SH-SY5Y (cell line): Measurements from ENCODE around the gene CERCAM.

Experiments
- GATA2 ChIP-seq: IDR thresholded peaks from 2 replicates; pipeline ENCODE4 v1.6.1; 2011; ENCODE audit warnings: mild to moderate bottlenecking, low read depth, low read length
- GATA3 ChIP-seq: IDR thresholded peaks from 2 replicates; pipeline ENCODE4 v1.6.1; 2011; ENCODE audit warnings: low read depth, mild to moderate bottlenecking, low read length, moderate library complexity

GRCh38 chr9:128422783-128423150 lies 2.1 kb downstream of the CERCAM start:
- TF ChIP-seq GATA2, result no peak
- TF ChIP-seq GATA3, result no peak
